ENCODE data around the gene SPRR1A. TPM values are rescaled to one million over a fixed set of nuclear protein-coding genes. Genes with fewer than 3 reads are reported as not detected.

SPRR1A gene
- total and polyA plus RNA-seq, 12 donors = not detected

- intact Hi-C loops (cut with DNase I) = no loop called here
- TF ChIP-seq, protein P1, sequence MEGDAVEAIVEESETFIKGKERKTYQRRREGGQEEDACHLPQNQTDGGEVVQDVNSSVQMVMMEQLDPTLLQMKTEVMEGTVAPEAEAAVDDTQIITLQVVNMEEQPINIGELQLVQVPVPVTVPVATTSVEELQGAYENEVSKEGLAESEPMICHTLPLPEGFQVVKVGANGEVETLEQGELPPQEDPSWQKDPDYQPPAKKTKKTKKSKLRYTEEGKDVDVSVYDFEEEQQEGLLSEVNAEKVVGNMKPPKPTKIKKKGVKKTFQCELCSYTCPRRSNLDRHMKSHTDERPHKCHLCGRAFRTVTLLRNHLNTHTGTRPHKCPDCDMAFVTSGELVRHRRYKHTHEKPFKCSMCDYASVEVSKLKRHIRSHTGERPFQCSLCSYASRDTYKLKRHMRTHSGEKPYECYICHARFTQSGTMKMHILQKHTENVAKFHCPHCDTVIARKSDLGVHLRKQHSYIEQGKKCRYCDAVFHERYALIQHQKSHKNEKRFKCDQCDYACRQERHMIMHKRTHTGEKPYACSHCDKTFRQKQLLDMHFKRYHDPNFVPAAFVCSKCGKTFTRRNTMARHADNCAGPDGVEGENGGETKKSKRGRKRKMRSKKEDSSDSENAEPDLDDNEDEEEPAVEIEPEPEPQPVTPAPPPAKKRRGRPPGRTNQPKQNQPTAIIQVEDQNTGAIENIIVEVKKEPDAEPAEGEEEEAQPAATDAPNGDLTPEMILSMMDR (IDR thresholded peaks at IDR 0.05) = no peak
- Histone ChIP-seq H3K27me3 (peaks cover 0 to 3% (median 0%) of the 10 kb centered on the region in 7 donors), H3K27ac (no peak overlapping the region), H3K9me3 (peaks cover 0 to 4% (median 0%) of the 10 kb centered on the region in 11 donors), H3K4me3 (no peak overlapping the region), H3K36me3 (no peaks in the 10 kb centered on the region), H3K4me1 (no peaks in the 10 kb centered on the region)
- 77 to 79% methylated on average over 1 of the region's 1 CpG for WGBS, 2 donors
- no peak for DNase-seq
- ATAC-seq = no peak
These were observed 41.9 kb downstream of the SPRR1A start for GRCh38 chr1:153025797-153026196.

- TF ChIP-seq, protein P1 (IDR thresholded peaks at IDR 0.05) = no peak
- Histone ChIP-seq H3K4me3 (no peak overlapping the region), H3K27ac (no peak overlapping the region), H3K36me3 (no peaks in the 10 kb centered on the region), H3K27me3 (peaks cover 0 to 6% (median 0%) of the 10 kb centered on the region in 7 donors), H3K4me1 (no peaks in the 10 kb centered on the region), H3K9me3 (peaks cover 0 to 4% (median 0%) of the 10 kb centered on the region in 11 donors)
- ATAC-seq (no peak), DNase-seq (no peak)
- intact Hi-C loops (cut with DNase I) = no loop called here
- 57 to 68% methylated on average over 1 of the region's 1 CpG for WGBS, 2 donors
These were observed 44.9 kb downstream of the SPRR1A start for GRCh38 chr1:153028766-153029165.

- TF ChIP-seq, protein P1 (IDR thresholded peaks at IDR 0.05) = no peak
- ATAC-seq (no peak), DNase-seq (no peak)
- no peaks in the 10 kb centered on the region for H3K36me3 ChIP-seq
- intact Hi-C loops (cut with DNase I) = no loop called here
- no peaks in the 10 kb centered on the region for H3K4me1 ChIP-seq
- H3K4me3 ChIP-seq = no peak within 1 kb of the TSS
- no peak within 1 kb of the TSS for H3K27ac ChIP-seq
- peaks cover 0 to 4% (median 0%) of the 10 kb centered on the region in 11 donors for H3K9me3 ChIP-seq
- peaks cover 0 to 6% (median 0%) of the 10 kb centered on the region in 7 donors for H3K27me3 ChIP-seq
These were observed 47.0 kb downstream of the SPRR1A start, which contains the start of gene SPRR1B for GRCh38 chr1:153030895-153031294. TSS of gene SPRR1B (plus strand) at chr1:153031203. CDS start at chr1:153032346, 1,143 bp downstream.

DNA sequence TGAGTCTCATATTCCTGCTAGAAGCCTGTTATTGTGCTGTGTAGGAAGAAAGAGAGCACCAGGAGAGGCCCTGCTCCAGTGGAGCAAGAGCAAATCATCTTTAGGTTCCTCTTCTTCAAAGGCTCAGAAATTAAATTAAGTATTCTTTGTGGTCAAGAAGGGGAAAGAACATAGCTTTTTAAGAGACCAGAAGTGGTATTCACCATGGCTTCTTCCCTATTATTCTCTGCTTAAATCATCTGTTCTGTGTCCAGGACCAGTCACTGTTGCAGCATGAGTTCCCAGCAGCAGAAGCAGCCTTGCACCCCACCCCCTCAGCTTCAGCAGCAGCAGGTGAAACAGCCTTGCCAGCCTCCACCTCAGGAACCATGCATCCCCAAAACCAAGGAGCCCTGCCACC, 48.2 kb downstream of the SPRR1A start:
- Histone ChIP-seq H3K4me3 (no peak overlapping the region), H3K9me3 (peaks cover 0 to 4% (median 0%) of the 10 kb centered on the region in 11 donors), H3K36me3 (no peaks in the 10 kb centered on the region), H3K27me3 (peaks cover 0 to 6% (median 0%) of the 10 kb centered on the region in 7 donors), H3K4me1 (no peaks in the 10 kb centered on the region), H3K27ac (no peak overlapping the region)
- no peak for ATAC-seq
- no peak for DNase-seq
- intact Hi-C loops (cut with DNase I) = no loop called here
- TF ChIP-seq, protein P1 (IDR thresholded peaks at IDR 0.05) = no peak
